GM12892 (cell line): Measurements from ENCODE around the gene PLK3.
"Not testable (repeated sequence)": the region's sequence is repeated elsewhere in the genome, so short reads cannot be mapped to it uniquely, and the experiment has no call there.

Source experiments
- DNase-seq: peaks from one replicate; pipeline ENCODE4 v3.0.0; 2011; ENCODE audit not compliant: insufficient read length
- FAIRE-seq: peaks from 2 replicates; lab custom pipeline; 2011; peaks lifted over from hg19 to GRCh38; lab: Jason Lieb, UNC
- POLR2A ChIP-seq: IDR thresholded peaks from 2 replicates; pipeline ENCODE4 v1.6.1; 2011; ENCODE audit warnings: low read depth, low read length, control low read depth
- POLR2AphosphoS5 ChIP-seq: IDR thresholded peaks from 2 replicates; pipeline ENCODE4 v1.6.1; 2011; ENCODE audit warnings: low read depth, low read length, control low read depth
- TAF1 ChIP-seq: IDR thresholded peaks from 2 replicates; pipeline ENCODE4 v1.6.1; 2011; ENCODE audit warnings: low read depth, mild to moderate bottlenecking, control low read depth, low read length, borderline replicate concordance

PLK3 gene

DNA sequence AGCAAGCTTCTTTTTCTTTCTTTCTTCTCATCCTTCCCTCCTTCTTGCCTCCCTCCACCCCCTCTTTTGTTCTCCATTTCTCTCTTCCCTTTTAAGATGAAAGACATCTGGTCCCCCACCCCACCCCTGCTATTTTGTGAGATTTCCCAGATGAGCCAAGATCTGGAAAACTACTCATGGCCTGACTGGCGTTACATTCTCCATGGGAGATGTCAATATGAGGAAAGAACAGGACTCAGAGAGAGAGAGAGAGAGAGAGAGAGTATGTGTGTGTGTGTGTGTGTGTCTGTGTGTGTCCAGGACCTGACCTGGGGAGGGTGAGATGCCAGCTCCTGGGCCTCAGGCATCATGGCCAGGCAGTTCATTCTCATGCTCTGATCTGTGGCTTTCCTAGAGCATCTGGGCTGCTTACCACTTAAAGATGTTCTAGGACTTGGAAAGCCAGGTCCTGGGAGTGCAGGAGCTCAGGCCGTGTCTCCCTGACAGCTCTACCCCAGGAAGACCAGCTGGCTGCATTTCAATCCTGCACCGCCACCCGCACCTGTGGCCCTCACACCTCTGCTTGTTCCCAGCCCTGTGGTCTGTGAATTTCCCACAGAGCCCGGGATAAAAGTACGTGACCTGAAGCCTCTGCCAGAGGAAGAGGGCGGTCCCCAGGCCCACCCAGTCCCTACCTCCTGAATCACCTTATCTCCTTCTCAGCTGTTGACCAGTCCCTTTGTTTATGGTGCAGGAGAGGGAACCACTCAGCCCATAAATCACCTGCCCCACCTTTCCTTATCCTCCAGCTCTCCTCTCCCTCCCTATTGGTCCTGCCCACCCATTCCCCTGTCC, 9.0 kb upstream of the PLK3 start:
- FAIRE-seq = no peak
- no peak for DNase-seq
- no peak for TF ChIP-seq POLR2AphosphoS5
- no peak for TF ChIP-seq TAF1
- no peak for TF ChIP-seq POLR2A

DNA sequence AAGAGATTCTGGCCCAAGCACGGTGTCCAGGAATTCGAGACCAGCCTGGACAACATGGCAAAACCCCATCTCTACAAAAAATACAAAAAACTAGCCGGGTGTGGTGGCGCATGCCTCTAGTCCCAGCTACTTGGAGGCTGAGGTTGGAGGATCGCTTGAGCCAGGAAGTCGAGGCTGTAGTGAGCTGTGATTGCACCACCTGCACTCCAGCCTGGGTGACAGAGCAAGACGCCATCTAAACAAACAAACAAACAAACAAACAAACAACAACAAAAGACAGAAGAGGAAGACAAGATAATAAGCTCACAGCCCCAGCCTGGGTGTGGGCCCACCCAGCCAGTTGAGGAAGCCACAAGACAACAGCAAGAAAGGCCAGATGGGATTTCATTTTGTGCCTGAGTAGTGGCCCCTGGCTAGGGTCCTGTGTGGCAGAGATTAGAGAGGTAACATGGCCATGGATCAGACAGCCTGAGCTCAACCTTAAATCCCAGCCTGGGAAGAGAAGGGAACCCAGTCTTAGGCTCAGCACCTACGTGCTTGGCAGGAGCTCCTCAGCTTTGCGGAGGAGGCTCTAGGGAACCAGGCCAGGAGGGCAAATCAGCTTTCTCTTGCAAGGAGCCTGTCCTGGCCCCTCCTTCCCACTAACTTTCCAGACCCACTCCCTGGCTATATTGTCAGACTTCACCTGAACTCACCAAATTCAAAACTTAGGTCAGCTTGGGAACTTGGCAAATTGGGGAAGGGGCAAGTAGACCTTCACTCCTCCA, 7.3 kb upstream of the PLK3 start:
- FAIRE-seq = no peak
- no peak for TF ChIP-seq POLR2A
- TF ChIP-seq TAF1 = no peak
- no peak for TF ChIP-seq POLR2AphosphoS5
- DNase-seq = no peak

DNA sequence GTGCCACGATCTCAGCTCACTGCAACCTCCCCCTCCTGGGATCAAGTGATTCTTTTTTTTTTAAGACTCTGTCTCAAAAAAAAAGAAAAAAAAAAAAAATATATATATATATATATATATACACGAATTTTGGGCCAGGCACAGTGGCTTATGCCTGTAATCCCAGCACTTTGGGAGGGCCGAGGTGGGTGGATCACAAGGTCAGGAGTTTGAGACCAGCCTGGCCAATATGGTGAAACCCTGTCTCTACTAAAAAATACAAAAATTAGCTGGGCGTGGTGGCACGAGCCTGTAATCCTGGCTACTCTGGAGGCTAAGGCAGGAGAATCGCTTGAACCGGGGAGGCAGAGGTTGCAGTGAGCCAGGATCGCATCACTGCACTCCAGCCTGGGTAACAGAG, 2.3 kb upstream of the PLK3 start:
- not testable (repeated sequence) for DNase-seq, FAIRE-seq

DNA sequence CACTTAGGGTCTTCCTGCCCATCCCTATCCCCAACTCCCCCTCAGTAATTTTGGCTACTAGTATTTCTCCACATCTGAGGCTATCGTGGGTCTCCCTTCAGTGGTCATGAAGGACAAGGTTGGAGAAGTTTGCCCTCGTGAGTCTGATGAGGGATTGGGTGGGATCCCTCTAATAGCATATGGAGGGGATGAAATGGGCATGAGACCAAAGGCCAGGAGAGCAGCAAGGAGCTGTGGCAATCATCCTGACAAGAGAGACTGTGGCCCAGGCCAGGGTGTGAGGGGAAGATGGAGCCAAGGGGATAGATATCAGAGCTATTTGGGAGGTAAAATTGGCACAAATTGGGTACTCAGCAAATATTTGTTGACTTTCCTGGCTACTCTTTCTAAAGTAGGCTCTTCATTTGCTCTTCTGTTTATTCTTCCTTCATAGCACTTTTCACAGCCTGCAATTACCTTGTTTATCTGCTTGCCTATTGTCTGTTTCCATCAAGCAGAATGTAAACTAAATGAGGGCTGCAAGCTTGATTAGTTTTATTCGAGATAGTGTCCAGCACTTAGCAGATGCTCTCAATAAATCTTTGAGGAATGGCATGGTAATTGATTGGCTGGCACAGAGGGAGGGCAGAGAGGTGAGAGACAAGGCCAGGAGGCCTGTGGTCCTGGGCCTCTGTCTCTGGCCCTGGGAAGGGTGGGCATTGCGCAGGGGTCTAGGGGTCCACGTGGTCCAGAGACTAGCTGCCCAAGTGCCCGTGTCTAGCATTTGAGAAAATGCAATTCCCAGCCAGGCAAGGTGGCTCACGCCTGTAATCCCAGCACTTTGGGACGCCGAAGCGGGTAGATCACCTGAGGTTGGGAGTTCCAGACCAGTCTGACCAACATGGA, 1.5 kb upstream of the PLK3 start:
- FAIRE-seq (no peak), DNase-seq (no peak)
- no peak for TF ChIP-seq POLR2A
- no peak for TF ChIP-seq TAF1
- no peak for TF ChIP-seq POLR2AphosphoS5

DNA sequence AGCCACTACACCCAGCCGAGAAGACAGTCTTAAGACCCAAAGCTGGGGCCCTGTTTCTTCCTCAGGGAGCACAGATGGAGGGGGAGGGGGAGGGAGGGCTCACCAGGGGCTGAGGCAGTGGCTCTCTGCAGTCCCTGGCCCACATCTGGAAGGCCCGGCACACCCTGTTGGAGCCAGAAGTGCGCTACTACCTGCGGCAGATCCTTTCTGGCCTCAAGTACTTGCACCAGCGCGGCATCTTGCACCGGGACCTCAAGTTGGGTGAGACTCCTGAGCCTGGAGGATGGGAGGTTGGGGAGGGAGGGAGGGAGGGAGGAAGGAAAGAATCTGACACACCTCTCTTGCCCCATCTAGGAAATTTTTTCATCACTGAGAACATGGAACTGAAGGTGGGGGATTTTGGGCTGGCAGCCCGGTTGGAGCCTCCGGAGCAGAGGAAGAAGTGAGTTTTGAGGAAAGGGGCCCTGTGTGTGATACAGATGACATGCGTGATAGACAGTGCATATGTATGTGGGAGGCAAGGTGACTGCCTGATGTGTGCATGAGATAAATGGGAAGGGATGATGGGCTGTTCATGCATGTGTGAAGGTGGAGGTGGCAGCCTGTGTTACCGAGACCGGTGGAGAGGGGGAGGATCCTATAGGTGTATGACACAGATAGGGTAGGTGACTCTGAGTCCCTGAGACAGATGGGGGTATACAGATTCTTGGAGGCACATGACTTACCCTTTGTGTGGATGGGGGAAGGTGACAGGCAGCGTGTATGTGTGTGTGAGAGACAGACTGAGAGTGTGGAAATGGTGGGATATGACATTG, 1.5 kb downstream of the PLK3 start:
- peak; percentile 84 for FAIRE-seq

DNA sequence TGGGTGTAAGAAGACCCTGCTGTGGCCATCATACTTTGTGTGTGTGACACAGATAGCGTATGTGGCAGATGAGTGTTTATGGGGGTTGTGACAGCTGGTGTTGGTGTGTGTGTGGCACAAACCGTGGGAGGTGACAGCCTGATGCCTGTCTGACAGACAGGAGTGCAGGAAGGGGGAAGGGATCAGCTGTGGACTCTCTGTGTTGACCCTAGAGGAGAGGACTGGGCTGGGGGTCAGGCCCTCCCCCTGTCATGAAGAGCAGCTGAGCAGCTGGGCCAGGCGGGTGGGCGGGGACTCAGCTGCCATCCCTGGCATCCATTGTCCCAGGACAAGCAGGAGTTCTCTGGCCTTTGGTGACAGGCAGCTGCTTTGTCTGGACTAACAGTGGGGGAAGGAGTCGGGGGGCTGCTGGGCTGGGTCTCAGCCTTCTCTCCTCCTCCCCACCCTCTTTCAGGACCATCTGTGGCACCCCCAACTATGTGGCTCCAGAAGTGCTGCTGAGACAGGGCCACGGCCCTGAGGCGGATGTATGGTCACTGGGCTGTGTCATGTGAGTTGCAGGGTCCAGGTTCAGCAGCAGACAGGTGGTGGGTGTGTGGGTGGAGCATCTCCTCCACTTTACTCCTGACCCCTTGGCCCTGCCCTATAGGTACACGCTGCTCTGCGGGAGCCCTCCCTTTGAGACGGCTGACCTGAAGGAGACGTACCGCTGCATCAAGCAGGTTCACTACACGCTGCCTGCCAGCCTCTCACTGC, 2.3 kb downstream of the PLK3 start:
- FAIRE-seq (no peak), DNase-seq (no peak)
- TF ChIP-seq POLR2AphosphoS5 = no peak
- TF ChIP-seq POLR2A = no peak
- no peak for TF ChIP-seq TAF1

More for the DNA sequence above, 1.5 kb downstream of the PLK3 start:
- DNase-seq = no peak
- TF ChIP-seq TAF1 (no peak), POLR2A (no peak), POLR2AphosphoS5 (no peak; the same call in 1 of the 2 replicates)

DNA sequence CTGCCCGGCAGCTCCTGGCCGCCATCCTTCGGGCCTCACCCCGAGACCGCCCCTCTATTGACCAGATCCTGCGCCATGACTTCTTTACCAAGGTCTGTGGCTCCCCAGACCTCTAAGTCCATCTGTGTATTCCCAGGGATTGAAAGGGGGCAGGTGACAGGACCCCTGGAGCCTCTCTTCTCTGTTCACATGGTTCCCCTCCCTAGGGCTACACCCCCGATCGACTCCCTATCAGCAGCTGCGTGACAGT, 2.8 kb downstream of the PLK3 start:
- DNase-seq (no peak), FAIRE-seq (no peak)
- no peak for TF ChIP-seq TAF1
- no peak for TF ChIP-seq POLR2A
- no peak for TF ChIP-seq POLR2AphosphoS5

DNA sequence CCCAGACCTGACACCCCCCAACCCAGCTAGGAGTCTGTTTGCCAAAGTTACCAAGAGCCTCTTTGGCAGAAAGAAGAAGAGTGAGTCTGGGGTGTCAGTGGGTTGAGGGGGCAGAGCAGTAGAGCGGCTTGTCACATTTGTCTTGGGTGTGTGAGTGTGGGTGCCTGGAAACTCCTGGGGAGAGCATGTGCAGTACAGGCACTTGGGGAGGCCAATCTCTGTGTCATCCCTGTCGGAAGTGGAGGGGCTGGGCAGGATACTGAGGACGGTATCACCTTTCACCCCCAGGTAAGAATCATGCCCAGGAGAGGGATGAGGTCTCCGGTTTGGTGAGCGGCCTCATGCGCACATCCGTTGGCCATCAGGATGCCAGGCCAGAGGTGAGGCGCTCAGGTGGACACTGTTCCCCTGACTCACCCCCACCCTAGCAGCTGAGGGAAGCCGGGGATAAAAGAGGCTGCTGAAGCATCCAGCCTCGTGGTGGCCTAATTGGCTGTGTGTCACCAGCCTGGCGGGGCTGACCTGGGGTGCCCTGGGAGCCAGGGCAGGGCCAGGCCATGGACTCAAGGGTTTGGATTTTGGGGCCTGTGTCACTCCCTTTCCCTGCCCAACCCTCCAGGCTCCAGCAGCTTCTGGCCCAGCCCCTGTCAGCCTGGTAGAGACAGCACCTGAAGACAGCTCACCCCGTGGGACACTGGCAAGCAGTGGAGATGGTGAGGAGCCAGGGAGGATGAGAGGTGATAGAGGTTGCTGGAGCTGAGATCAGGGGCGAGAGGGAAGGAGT, 3.3 kb downstream of the PLK3 start:
- FAIRE-seq (no peak), DNase-seq (no peak)
- no peak for TF ChIP-seq POLR2AphosphoS5
- no peak for TF ChIP-seq POLR2A
- no peak for TF ChIP-seq TAF1

DNA sequence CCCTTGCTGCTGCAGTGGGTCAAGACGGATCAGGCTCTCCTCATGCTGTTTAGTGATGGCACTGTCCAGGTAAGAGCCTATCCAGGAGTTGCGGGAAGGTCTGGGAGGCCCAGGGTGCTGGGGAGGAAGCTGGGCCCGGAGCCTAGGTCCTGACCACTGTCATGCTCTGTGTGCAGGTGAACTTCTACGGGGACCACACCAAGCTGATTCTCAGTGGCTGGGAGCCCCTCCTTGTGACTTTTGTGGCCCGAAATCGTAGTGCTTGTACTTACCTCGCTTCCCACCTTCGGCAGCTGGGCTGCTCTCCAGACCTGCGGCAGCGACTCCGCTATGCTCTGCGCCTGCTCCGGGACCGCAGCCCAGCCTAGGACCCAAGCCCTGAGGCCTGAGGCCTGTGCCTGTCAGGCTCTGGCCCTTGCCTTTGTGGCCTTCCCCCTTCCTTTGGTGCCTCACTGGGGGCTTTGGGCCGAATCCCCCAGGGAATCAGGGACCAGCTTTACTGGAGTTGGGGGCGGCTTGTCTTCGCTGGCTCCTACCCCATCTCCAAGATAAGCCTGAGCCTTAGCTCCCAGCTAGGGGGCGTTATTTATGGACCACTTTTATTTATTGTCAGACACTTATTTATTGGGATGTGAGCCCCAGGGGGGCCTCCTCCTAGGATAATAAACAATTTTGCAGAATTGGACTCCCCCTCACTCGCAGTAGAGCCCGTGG, 5.3 kb downstream of the PLK3 start:
- DNase-seq (no peak), FAIRE-seq (no peak)
- no peak for TF ChIP-seq POLR2AphosphoS5
- no peak for TF ChIP-seq TAF1
